HepG2 (cell line): ENCODE data around the gene TRIM69. TPM values are rescaled to one million over a fixed set of nuclear protein-coding genes. Genes with fewer than 3 reads are reported as not detected.

Source experiments
- ESRRA ChIP-seq: sonication (generic); formaldehyde crosslinking; IDR thresholded peaks from 2 replicates; pipeline ENCODE4 v1.5.1; 2020; ENCODE audit warnings: mild to moderate bottlenecking, low read depth, missing genetic modification reagents
- MIER3 ChIP-seq: IDR thresholded peaks from 2 replicates; pipeline ENCODE4 v1.6.1; 2016; ENCODE audit warnings: missing compliant biosample characterization, borderline replicate concordance
- MTA1 ChIP-seq: sonication (generic); formaldehyde crosslinking; IDR thresholded peaks from 2 replicates; pipeline ENCODE4 v1.4.0; 2020; ENCODE audit warnings: missing genetic modification reagents, mild to moderate bottlenecking, borderline replicate concordance
- MXI1 ChIP-seq: IDR thresholded peaks from 3 replicates; pipeline ENCODE4 v1.6.1; 2012; ENCODE audit warnings: low read depth, low read length, inconsistent platforms, borderline replicate concordance
- RARG ChIP-seq: sonication (generic); formaldehyde crosslinking; IDR thresholded peaks from 2 replicates; pipeline ENCODE4 v1.4.0; 2020; ENCODE audit warnings: low read depth, mild to moderate bottlenecking, missing genetic modification reagents
- RXRA ChIP-seq: sonication (generic); formaldehyde crosslinking; IDR thresholded peaks from 2 replicates; pipeline ENCODE4 v1.5.1; 2020; ENCODE audit warnings: missing genetic modification reagents
- SP140L ChIP-seq: sonication (generic); formaldehyde crosslinking; IDR thresholded peaks from 2 replicates; pipeline ENCODE4 v1.4.0; 2020; ENCODE audit warnings: missing genetic modification reagents, borderline replicate concordance
- ZNF225 ChIP-seq: sonication (generic); formaldehyde crosslinking; IDR thresholded peaks from 2 replicates; pipeline ENCODE4 v1.4.0; 2020; ENCODE audit warnings: mild to moderate bottlenecking, missing genetic modification reagents
- ZSCAN21 ChIP-seq: sonication (generic); formaldehyde crosslinking; IDR thresholded peaks from 2 replicates; pipeline ENCODE4 v1.8.0; 2022; ENCODE audit warnings: mild to moderate bottlenecking, missing genetic modification reagents, moderate library complexity, borderline replicate concordance
- polyA plus RNA-seq, 8 experiments: library from polyadenylated mRNA; depleted of rRNA in 3 of 8; stranded (reverse) in 7 of 8; unstranded in 1 of 8; fragments of >200 nt; fragmentation: Illumina TruSeq in 4 of 8; extraction: Trizol in 4 of 8; gene quantifications; 2 replicates each; pipeline versions ENCODE4 v1.2.1 to v1.2.3, GENCODE V29; 2011 to 2016; ENCODE audit warnings: low read depth in 4 of 8, missing spikeins in 1 of 8, mixed read lengths in 1 of 8; ENCODE audit not compliant: insufficient read depth in 1 of 8
- total RNA-seq, 5 experiments: library from RNA; depleted of rRNA; stranded (reverse); fragments of >200 nt; fragmentation: Illumina TruSeq; extraction: Trizol; gene quantifications; 2 replicates each; pipeline ENCODE4 v1.2.3, GENCODE V29; 2016; ENCODE audit warnings: low read depth in 1 of 5
- TF ChIP-seq, protein P1 (sequence below), 2 experiments: fragments of 450-650 bp in 1 of 2; sonication (generic) in 1 of 2; formaldehyde crosslinking; IDR thresholded peaks; 2 replicates each; pipeline versions ENCODE4 v1.5.0 to v1.8.0; 2020 to 2022; ENCODE audit warnings: mild to moderate bottlenecking in 1 of 2, missing genetic modification reagents in 1 of 2
- TF ChIP-seq, protein P2 (sequence below): sonication (generic); formaldehyde crosslinking; IDR thresholded peaks from 2 replicates; pipeline ENCODE4 v1.4.0; 2020; ENCODE audit warnings: missing genetic modification reagents
- TF ChIP-seq, protein P3 (sequence below): sonication (generic); formaldehyde crosslinking; IDR thresholded peaks from 2 replicates; pipeline ENCODE4 v1.5.0; 2020; ENCODE audit warnings: mild to moderate bottlenecking, missing genetic modification reagents
- TF ChIP-seq, protein P4 (sequence below): sonication (generic); formaldehyde crosslinking; IDR thresholded peaks from 2 replicates; pipeline ENCODE4 v1.4.0; 2020; ENCODE audit warnings: missing genetic modification reagents
- TF ChIP-seq, protein P5 (sequence below): conservative IDR thresholded peaks from 2 replicates; pipeline ENCODE4 v1.6.1; 2018; ENCODE audit warnings: missing genetic modification reagents

Gene TRIM69
- total and polyA plus RNA-seq, 2 of the 13 experiments (the other 11 are each of a cell fraction or from before 2014, with no cell fraction given), result 2.6 to 3.2 TPM

DNA sequence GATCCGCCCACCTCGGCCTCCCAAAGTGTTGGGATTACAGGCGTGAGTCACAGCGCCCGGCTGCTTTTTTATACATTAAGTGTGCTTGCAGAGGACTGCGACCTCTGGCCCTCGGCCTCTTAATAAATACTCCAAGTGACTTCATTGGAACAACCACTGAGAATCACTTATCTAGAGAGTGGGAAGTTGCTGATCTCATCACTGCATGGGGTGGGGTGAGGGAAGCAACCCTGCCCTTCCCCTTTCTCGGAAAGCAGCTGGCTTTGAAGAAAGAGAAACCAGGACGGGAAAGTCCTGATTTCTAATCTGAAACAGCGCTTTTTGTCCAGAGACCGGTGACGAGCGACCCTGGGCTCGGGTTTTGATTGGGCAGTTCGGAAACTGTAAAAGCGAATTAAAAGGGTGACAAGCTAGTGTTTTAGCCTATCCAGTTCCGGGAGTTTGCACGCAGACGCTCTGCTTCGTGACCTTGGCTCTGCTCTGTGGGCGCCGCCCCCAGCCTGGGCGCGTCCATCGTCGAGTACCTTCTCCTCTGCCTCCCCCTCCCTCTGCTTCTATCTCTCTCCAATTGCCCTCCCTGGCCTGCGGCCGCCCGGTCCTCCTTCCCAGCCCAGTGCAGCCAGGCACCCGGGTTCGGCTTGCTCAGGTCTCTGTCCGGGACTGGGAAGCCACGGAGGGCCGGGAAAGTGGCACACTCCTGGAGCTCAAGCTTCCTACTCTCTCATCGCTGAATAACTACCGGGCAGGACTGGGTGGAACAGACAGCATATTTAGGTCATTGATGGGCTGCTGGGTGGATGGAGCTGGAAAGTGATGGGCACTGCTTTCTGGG lies 7.5 kb upstream of the TRIM69 start (continued):
- TF ChIP-seq, protein P1, sequence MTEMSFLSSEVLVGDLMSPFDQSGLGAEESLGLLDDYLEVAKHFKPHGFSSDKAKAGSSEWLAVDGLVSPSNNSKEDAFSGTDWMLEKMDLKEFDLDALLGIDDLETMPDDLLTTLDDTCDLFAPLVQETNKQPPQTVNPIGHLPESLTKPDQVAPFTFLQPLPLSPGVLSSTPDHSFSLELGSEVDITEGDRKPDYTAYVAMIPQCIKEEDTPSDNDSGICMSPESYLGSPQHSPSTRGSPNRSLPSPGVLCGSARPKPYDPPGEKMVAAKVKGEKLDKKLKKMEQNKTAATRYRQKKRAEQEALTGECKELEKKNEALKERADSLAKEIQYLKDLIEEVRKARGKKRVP (CRISPR knock-in tag; IDR thresholded peaks at IDR 0.05), result peak in 1 of 2 experiments; percentile 21; a peak in 1 of 4 replicates
- peak; percentile 71; the same call in 1 of the 2 replicates for TF ChIP-seq ESRRA (CRISPR knock-in tag)
- TF ChIP-seq, protein P2, sequence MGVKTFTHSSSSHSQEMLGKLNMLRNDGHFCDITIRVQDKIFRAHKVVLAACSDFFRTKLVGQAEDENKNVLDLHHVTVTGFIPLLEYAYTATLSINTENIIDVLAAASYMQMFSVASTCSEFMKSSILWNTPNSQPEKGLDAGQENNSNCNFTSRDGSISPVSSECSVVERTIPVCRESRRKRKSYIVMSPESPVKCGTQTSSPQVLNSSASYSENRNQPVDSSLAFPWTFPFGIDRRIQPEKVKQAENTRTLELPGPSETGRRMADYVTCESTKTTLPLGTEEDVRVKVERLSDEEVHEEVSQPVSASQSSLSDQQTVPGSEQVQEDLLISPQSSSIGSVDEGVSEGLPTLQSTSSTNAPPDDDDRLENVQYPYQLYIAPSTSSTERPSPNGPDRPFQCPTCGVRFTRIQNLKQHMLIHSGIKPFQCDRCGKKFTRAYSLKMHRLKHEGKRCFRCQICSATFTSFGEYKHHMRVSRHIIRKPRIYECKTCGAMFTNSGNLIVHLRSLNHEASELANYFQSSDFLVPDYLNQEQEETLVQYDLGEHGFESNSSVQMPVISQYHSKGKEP (CRISPR knock-in tag), result no peak
- no peak for TF ChIP-seq RARG (CRISPR knock-in tag)
- peak; percentile 50; the same call in 1 of the 2 replicates for TF ChIP-seq MTA1 (CRISPR knock-in tag)
- peak; percentile 62; the same call in 1 of the 2 replicates for TF ChIP-seq RXRA (CRISPR knock-in tag)
- TF ChIP-seq ZNF225 (CRISPR knock-in tag), result 0 out of 2 replicates have a peak, but pooled peaks have one; percentile 61
- TF ChIP-seq, protein P3, sequence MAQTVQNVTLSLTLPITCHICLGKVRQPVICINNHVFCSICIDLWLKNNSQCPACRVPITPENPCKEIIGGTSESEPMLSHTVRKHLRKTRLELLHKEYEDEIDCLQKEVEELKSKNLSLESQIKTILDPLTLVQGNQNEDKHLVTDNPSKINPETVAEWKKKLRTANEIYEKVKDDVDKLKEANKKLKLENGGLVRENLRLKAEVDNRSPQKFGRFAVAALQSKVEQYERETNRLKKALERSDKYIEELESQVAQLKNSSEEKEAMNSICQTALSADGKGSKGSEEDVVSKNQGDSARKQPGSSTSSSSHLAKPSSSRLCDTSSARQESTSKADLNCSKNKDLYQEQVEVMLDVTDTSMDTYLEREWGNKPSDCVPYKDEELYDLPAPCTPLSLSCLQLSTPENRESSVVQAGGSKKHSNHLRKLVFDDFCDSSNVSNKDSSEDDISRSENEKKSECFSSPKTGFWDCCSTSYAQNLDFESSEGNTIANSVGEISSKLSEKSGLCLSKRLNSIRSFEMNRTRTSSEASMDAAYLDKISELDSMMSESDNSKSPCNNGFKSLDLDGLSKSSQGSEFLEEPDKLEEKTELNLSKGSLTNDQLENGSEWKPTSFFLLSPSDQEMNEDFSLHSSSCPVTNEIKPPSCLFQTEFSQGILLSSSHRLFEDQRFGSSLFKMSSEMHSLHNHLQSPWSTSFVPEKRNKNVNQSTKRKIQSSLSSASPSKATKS (CRISPR knock-in tag), result no peak
- TF ChIP-seq SP140L, result no peak
- peak; percentile 45; the same call in 1 of the 3 replicates for TF ChIP-seq MXI1
- TF ChIP-seq MIER3 (CRISPR knock-in tag), result no peak; the same call in 1 of the 2 replicates
- TF ChIP-seq, protein P4, sequence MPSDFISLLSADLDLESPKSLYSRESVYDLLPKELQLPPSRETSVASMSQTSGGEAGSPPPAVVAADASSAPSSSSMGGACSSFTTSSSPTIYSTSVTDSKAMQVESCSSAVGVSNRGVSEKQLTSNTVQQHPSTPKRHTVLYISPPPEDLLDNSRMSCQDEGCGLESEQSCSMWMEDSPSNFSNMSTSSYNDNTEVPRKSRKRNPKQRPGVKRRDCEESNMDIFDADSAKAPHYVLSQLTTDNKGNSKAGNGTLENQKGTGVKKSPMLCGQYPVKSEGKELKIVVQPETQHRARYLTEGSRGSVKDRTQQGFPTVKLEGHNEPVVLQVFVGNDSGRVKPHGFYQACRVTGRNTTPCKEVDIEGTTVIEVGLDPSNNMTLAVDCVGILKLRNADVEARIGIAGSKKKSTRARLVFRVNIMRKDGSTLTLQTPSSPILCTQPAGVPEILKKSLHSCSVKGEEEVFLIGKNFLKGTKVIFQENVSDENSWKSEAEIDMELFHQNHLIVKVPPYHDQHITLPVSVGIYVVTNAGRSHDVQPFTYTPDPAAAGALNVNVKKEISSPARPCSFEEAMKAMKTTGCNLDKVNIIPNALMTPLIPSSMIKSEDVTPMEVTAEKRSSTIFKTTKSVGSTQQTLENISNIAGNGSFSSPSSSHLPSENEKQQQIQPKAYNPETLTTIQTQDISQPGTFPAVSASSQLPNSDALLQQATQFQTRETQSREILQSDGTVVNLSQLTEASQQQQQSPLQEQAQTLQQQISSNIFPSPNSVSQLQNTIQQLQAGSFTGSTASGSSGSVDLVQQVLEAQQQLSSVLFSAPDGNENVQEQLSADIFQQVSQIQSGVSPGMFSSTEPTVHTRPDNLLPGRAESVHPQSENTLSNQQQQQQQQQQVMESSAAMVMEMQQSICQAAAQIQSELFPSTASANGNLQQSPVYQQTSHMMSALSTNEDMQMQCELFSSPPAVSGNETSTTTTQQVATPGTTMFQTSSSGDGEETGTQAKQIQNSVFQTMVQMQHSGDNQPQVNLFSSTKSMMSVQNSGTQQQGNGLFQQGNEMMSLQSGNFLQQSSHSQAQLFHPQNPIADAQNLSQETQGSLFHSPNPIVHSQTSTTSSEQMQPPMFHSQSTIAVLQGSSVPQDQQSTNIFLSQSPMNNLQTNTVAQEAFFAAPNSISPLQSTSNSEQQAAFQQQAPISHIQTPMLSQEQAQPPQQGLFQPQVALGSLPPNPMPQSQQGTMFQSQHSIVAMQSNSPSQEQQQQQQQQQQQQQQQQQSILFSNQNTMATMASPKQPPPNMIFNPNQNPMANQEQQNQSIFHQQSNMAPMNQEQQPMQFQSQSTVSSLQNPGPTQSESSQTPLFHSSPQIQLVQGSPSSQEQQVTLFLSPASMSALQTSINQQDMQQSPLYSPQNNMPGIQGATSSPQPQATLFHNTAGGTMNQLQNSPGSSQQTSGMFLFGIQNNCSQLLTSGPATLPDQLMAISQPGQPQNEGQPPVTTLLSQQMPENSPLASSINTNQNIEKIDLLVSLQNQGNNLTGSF (CRISPR knock-in tag), result 0 out of 2 replicates have a peak, but pooled peaks have one; percentile 10
- TF ChIP-seq, protein P5, sequence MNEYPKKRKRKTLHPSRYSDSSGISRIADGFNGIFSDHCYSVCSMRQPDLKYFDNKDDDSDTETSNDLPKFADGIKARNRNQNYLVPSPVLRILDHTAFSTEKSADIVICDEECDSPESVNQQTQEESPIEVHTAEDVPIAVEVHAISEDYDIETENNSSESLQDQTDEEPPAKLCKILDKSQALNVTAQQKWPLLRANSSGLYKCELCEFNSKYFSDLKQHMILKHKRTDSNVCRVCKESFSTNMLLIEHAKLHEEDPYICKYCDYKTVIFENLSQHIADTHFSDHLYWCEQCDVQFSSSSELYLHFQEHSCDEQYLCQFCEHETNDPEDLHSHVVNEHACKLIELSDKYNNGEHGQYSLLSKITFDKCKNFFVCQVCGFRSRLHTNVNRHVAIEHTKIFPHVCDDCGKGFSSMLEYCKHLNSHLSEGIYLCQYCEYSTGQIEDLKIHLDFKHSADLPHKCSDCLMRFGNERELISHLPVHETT (CRISPR knock-in tag), result no peak
- TF ChIP-seq ZSCAN21, result no peak
